Measurements from ENCODE around the gene RNF212.

- TF ChIP-seq CTCF (conservative IDR thresholded peaks at IDR 0.05; ENCODE audit: low read length) (no peak), EZH2phosphoT487 (IDR thresholded peaks at IDR 0.05; ENCODE audit: borderline replicate concordance) (no peak)
Observed at GRCh38 chr4:1092983-1093361, 20.4 kb downstream of the RNF212 start.
